SH-SY5Y (cell line): ENCODE results near the gene ATP8B2.

Experiments used
- GATA2 ChIP-seq: IDR thresholded peaks from 2 replicates; pipeline ENCODE4 v1.6.1; 2011; ENCODE audit warnings: mild to moderate bottlenecking, low read depth, low read length
- GATA3 ChIP-seq: IDR thresholded peaks from 2 replicates; pipeline ENCODE4 v1.6.1; 2011; ENCODE audit warnings: low read depth, mild to moderate bottlenecking, low read length, moderate library complexity

Gene ATP8B2

GRCh38 chr1:154324669-154325582, at the start of gene ATP8B2:
Gene ATP8B2 (plus strand): TSS chr1:154325525. CDS start chr1:154328142, 2,617 bp downstream.
- TF ChIP-seq GATA3 (no peak), GATA2 (no peak)

- TF ChIP-seq GATA2: no peak
- no peak for TF ChIP-seq GATA3
These were observed 48.5 kb upstream of the ATP8B2 start for GRCh38 chr1:154276797-154277196.

GRCh38 chr1:154288661-154289060, 36.7 kb upstream of the ATP8B2 start:
- TF ChIP-seq GATA3 (no peak), GATA2 (no peak)

GRCh38 chr1:154290921-154291320, 34.4 kb upstream of the ATP8B2 start:
- TF ChIP-seq GATA2: no peak
- no peak for TF ChIP-seq GATA3

- no peak for TF ChIP-seq GATA3
- TF ChIP-seq GATA2: no peak
These were observed 29.7 kb upstream of the ATP8B2 start for GRCh38 chr1:154295408-154296235.

GRCh38 chr1:154301582-154301981, 23.7 kb upstream of the ATP8B2 start:
- TF ChIP-seq GATA3: no peak
- TF ChIP-seq GATA2: no peak

GRCh38 chr1:154304664-154305337, 20.5 kb upstream of the ATP8B2 start:
- no peak for TF ChIP-seq GATA3
- no peak for TF ChIP-seq GATA2

- TF ChIP-seq GATA3: no peak
- no peak for TF ChIP-seq GATA2
These were observed 19.2 kb upstream of the ATP8B2 start for GRCh38 chr1:154306151-154306550.

- TF ChIP-seq GATA3: no peak
- TF ChIP-seq GATA2: no peak
These were observed 12.3 kb upstream of the ATP8B2 start for GRCh38 chr1:154313066-154313356.

GRCh38 chr1:154316704-154317103, 8.6 kb upstream of the ATP8B2 start:
- TF ChIP-seq GATA2: no peak
- TF ChIP-seq GATA3: no peak

- TF ChIP-seq GATA2 (no peak), GATA3 (no peak)
These were observed 6.9 kb upstream of the ATP8B2 start for GRCh38 chr1:154318386-154318785.

- TF ChIP-seq GATA3 (no peak), GATA2 (peak; percentile 84)
These were observed 4.3 kb upstream of the ATP8B2 start, which contains the start of gene AQP10 for GRCh38 chr1:154320882-154321608. Gene AQP10 (plus strand): TSS chr1:154321093. CDS start chr1:154321156, 63 bp downstream.

- TF ChIP-seq GATA2 (no peak), GATA3 (no peak)
These were observed 1.8 kb upstream of the ATP8B2 start for GRCh38 chr1:154323493-154323892.
